BJ (cell line): ENCODE measurements around the gene ADIG. TPM values are rescaled to one million over a fixed set of nuclear protein-coding genes. Genes with fewer than 3 reads are reported as not detected.

Experiments
- CTCF ChIA-PET: fragments of 350-600 bp; formaldehyde crosslinking; extraction: SDS; loops from one replicate; lab custom pipeline; 2021; ENCODE audit warnings: antibody characterized with exemption, inconsistent platforms; lab: Yijun Ruan, JAX
- POLR2A ChIA-PET: fragments of 300-600 bp; sonication (Branson Sonifier 250); formaldehyde crosslinking; extraction: SDS; loops from one replicate; lab custom pipeline; 2021; ENCODE audit warnings: antibody characterized with exemption; lab: Charles Lee
- DNase-seq: peaks from one replicate; pipeline ENCODE4 v3.0.0-alpha.2; 2011; ENCODE audit warnings: low read depth
- H3K27me3 ChIP-seq: 2 replicates; pipeline ENCODE4 v1.6.0; 2011; ENCODE audit warnings: low read length; ENCODE audit not compliant: control insufficient read depth, insufficient read depth
- H3K36me3 ChIP-seq: 2 replicates; pipeline ENCODE4 v1.5.1; 2011; ENCODE audit warnings: low read length; ENCODE audit not compliant: control insufficient read depth, insufficient read depth
- H3K4me3 ChIP-seq: 2 replicates; pipeline ENCODE4 v1.5.1; 2011; ENCODE audit warnings: low read depth, mild to moderate bottlenecking, control low read depth, low read length
- polyA plus RNA-seq: library from polyadenylated mRNA; depleted of rRNA; stranded (reverse); fragments of >200 nt; gene quantifications from 2 replicates; pipeline ENCODE4 v1.2.3, GENCODE V29; 2011
- TF ChIP-seq, protein P1 (sequence below): IDR thresholded peaks from 2 replicates; pipeline ENCODE4 v1.5.1; 2011; ENCODE audit warnings: low read depth, mild to moderate bottlenecking, control low read depth, inconsistent platforms, low read length, moderate library complexity; ENCODE audit not compliant: insufficient read depth

Gene ADIG
- polyA plus RNA-seq, 1 experiment, result not detected

DNA sequence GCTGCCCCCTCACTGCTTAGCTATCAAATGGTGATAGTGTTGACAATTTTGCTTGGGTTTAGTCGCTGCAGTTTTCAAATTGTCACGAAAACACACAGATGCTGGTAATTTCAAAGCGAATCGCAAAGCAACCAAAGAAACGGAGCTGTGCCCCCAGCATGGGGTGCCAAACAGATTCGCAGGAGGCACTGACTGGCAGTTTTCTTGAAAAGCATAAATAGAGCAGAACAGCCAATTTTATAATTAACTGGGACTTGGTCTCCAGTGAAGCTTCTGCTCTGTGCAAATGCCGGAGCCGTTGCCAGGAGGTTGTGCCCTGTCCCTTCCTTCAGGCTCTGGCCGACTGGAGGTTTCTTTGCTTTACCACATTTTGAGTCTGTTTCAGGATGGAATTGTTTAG lies 39.4 kb downstream of the ADIG start:
- H3K36me3 ChIP-seq, result no peaks in the 10 kb centered on the region
- ChIA-PET POLR2A (no interaction called here), CTCF (interaction anchor here (1.6 kb wide), 1 partner anchor 13 kb away, joined by 5 read pairs; no protein-coding TSS in a partner anchor)
- H3K27me3 ChIP-seq, result peaks cover 15% of the 10 kb centered on the region
- TF ChIP-seq, protein P1, sequence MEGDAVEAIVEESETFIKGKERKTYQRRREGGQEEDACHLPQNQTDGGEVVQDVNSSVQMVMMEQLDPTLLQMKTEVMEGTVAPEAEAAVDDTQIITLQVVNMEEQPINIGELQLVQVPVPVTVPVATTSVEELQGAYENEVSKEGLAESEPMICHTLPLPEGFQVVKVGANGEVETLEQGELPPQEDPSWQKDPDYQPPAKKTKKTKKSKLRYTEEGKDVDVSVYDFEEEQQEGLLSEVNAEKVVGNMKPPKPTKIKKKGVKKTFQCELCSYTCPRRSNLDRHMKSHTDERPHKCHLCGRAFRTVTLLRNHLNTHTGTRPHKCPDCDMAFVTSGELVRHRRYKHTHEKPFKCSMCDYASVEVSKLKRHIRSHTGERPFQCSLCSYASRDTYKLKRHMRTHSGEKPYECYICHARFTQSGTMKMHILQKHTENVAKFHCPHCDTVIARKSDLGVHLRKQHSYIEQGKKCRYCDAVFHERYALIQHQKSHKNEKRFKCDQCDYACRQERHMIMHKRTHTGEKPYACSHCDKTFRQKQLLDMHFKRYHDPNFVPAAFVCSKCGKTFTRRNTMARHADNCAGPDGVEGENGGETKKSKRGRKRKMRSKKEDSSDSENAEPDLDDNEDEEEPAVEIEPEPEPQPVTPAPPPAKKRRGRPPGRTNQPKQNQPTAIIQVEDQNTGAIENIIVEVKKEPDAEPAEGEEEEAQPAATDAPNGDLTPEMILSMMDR, result no peak
- no peak for DNase-seq
- H3K4me3 ChIP-seq, result no peak overlapping the region

DNA sequence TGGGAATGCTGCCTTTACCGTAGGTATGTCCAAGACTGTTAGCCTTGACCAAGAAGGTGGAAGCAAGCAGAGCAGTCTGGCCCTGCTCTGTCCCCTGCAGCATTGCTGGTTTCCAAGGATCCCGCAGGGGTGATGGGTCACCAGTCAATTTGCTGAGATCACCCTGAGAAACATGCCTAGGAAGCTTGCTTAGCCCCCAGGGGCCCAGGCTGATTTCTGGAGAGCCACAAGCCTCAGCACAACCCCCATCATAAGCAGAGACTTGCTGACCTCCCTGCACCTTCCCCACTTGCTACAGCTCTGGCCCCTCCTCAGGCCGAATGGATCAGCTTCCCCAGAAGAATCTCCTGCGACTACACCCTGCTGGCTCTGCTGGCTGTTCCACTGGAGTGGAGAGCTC lies 42.1 kb downstream of the ADIG start:
- ChIA-PET CTCF (interaction anchor here (1.2 kb wide), 1 partner anchor 23 kb away, joined by 4 read pairs; no protein-coding TSS in a partner anchor), POLR2A (no interaction called here)
- Histone ChIP-seq H3K4me3 (no peak overlapping the region), H3K36me3 (no peaks in the 10 kb centered on the region), H3K27me3 (peaks cover 12% of the 10 kb centered on the region)
- TF ChIP-seq, protein P1, result no peak
- DNase-seq, result no peak

DNA sequence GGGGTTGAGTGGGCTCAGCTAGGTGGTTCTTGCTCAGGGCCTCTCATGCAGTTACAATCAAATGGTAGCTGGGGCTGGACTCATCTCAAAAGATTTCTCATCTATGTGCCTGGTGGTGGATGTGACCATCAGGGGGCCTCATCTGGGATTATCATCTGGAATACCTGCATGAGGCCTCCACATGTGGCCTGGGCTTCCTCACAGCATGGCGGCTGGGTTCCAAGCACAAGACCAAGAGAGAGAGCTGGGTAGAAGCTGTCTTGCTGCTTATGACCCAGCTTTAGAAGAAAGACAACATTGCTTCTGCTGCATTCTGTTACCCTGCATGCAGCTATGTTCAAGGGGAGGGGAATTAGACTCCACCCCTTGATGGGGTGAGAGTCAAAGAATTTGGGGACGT lies 43.1 kb downstream of the ADIG start:
- no peak overlapping the region for H3K4me3 ChIP-seq
- peaks cover 8% of the 10 kb centered on the region for H3K27me3 ChIP-seq
- CTCF ChIA-PET, result no interaction called here
- TF ChIP-seq, protein P1, result no peak
- H3K36me3 ChIP-seq, result no peaks in the 10 kb centered on the region
- POLR2A ChIA-PET, result no interaction called here
- no peak for DNase-seq

DNA sequence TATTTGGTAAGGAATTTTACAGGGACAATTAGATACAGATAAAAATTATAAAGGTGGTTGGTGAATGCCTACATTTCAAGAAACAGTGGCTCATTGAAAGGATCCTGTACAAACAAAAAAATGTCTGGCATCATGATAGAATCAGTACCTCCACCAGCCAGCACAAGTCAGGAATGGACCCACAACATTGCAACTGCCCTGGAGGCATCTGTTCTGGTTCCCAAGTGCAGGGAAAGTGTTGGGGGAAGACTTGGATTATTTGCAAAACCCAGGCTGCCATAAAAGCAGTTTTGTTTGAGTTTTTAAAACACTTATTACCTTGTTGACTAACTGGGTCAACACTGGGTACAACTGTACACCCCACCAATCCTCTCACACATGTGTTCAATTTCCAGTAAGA lies 44.9 kb downstream of the ADIG start:
- POLR2A ChIA-PET, result no interaction called here
- peaks cover 1% of the 10 kb centered on the region for H3K27me3 ChIP-seq
- no peaks in the 10 kb centered on the region for H3K36me3 ChIP-seq
- CTCF ChIA-PET, result no interaction called here
- H3K4me3 ChIP-seq, result no peak overlapping the region
- TF ChIP-seq, protein P1, result no peak
- DNase-seq, result no peak

DNA sequence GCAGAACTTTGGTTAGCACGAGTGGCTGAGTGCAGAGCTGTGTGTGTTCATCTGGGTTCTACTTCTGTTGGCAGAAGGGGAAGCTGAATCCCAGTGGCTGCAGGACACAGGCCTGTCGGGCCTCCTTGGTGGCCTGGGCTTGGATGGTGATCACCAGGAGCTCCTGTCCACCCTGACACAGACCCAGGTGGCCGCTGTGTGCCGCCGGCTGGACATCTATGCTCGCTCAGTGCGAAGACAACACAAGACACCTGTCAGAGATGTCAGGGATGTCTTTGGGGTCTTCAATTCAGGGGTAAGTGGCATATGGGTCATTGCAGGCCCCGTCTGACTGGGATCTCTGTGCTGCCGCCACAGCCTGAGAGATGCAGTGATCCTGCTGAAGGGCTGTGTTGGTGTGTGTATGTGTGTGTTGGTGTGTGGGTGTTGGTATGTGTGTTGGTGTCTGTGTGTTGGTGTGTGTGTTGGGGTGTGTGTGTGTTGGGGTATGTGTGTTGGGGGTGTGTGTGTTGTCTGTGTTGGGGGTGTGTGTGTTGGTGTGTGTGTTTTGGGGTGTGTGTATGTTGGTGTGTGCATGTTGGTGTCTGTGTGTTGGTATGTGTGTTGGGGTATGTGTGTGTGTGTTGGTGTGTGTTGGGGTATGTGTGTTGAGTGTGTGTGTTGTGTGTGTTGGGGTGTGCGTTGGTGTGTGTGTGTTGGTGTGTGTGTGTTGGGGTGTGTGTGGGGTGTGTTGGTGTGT lies 46.1 kb downstream of the ADIG start:
- ChIA-PET POLR2A (no interaction called here), CTCF (no interaction called here)
- H3K4me3 ChIP-seq, result no peak overlapping the region
- no peaks in the 10 kb centered on the region for H3K36me3 ChIP-seq
- no peak for DNase-seq
- TF ChIP-seq, protein P1, result no peak
- H3K27me3 ChIP-seq, result peaks cover 1% of the 10 kb centered on the region; the same call in 1 of the 2 replicates
